Measurements from ENCODE around the gene NKX3-2.

The NKX3-2 gene

GRCh38 chr4:13559413-13559812, 15.1 kb upstream of the NKX3-2 start:
- Histone ChIP-seq H3K9me3 (ENCODE audit: control insufficient read depth in 1 of 2, low read length in 2 of 2) (no peaks in the 10 kb centered on the region), H3K4me3 (ENCODE audit: low read depth in 1 of 2, low read length in 2 of 2) (no peak overlapping the region), H3K36me3 (ENCODE audit: control insufficient read depth in 1 of 2, insufficient read depth in 2 of 2, low read length in 2 of 2) (no peaks in the 10 kb centered on the region), H3K4me1 (ENCODE audit: control insufficient read depth in 1 of 2, insufficient read depth in 2 of 2, low read length in 2 of 2) (no peaks in the 10 kb centered on the region), H3K27ac (ENCODE audit: low read length) (no peak overlapping the region), H3K27me3 (ENCODE audit: low read depth, low read length) (no peaks in the 10 kb centered on the region)

- H3K27ac ChIP-seq (ENCODE audit: low read length): no peak overlapping the region
Measured at GRCh38 chr4:13558881-13559280, 14.6 kb upstream of the NKX3-2 start.

GRCh38 chr4:13555325-13555724, 11.0 kb upstream of the NKX3-2 start:
- Histone ChIP-seq H3K27ac (ENCODE audit: low read length) (no peak overlapping the region), H3K9me3 (ENCODE audit: control insufficient read depth in 1 of 2, low read length in 2 of 2) (peaks cover 0 to 4% of the 10 kb centered on the region in 2 donors)

More at GRCh38 chr4:13558881-13559280, 14.6 kb upstream of the NKX3-2 start:
- Histone ChIP-seq H3K27me3 (ENCODE audit: low read depth, low read length) (no peaks in the 10 kb centered on the region), H3K4me3 (ENCODE audit: low read depth in 1 of 2, low read length in 2 of 2) (no peak overlapping the region), H3K36me3 (ENCODE audit: control insufficient read depth in 1 of 2, insufficient read depth in 2 of 2, low read length in 2 of 2) (no peaks in the 10 kb centered on the region), H3K4me1 (ENCODE audit: control insufficient read depth in 1 of 2, insufficient read depth in 2 of 2, low read length in 2 of 2) (no peaks in the 10 kb centered on the region), H3K9me3 (ENCODE audit: control insufficient read depth in 1 of 2, low read length in 2 of 2) (no peaks in the 10 kb centered on the region)

GRCh38 chr4:13553081-13553480, 8.8 kb upstream of the NKX3-2 start:
- Histone ChIP-seq H3K27ac (ENCODE audit: low read length) (no peak overlapping the region), H3K36me3 (ENCODE audit: control insufficient read depth in 1 of 2, insufficient read depth in 2 of 2, low read length in 2 of 2) (no peaks in the 10 kb centered on the region), H3K9me3 (ENCODE audit: control insufficient read depth in 1 of 2, low read length in 2 of 2) (peaks cover 0 to 4% of the 10 kb centered on the region in 2 donors), H3K4me3 (ENCODE audit: low read depth in 1 of 2, low read length in 2 of 2) (no peak overlapping the region), H3K4me1 (ENCODE audit: control insufficient read depth in 1 of 2, insufficient read depth in 2 of 2, low read length in 2 of 2) (peaks cover 0 to 10% of the 10 kb centered on the region in 2 donors), H3K27me3 (ENCODE audit: low read depth, low read length) (peaks cover 5% of the 10 kb centered on the region)

More at GRCh38 chr4:13555325-13555724, 11.0 kb upstream of the NKX3-2 start:
- peaks cover 0 to 1% of the 10 kb centered on the region in 2 donors for H3K4me1 ChIP-seq (ENCODE audit: control insufficient read depth in 1 of 2, insufficient read depth in 2 of 2, low read length in 2 of 2)
- H3K4me3 ChIP-seq (ENCODE audit: low read depth in 1 of 2, low read length in 2 of 2): no peak overlapping the region
- no peaks in the 10 kb centered on the region for H3K36me3 ChIP-seq (ENCODE audit: control insufficient read depth in 1 of 2, insufficient read depth in 2 of 2, low read length in 2 of 2)
- H3K27me3 ChIP-seq (ENCODE audit: low read depth, low read length): no peaks in the 10 kb centered on the region

GRCh38 chr4:13548984-13549546, 4.8 kb upstream of the NKX3-2 start:
- Histone ChIP-seq H3K9me3 (ENCODE audit: control insufficient read depth in 1 of 2, low read length in 2 of 2) (peaks cover 0 to 4% of the 10 kb centered on the region in 2 donors), H3K27me3 (ENCODE audit: low read depth, low read length) (peaks cover 26% of the 10 kb centered on the region), H3K27ac (ENCODE audit: low read length) (no peak overlapping the region), H3K4me1 (ENCODE audit: control insufficient read depth in 1 of 2, insufficient read depth in 2 of 2, low read length in 2 of 2) (peaks cover 0 to 30% of the 10 kb centered on the region in 2 donors), H3K4me3 (ENCODE audit: low read depth in 1 of 2, low read length in 2 of 2) (peak overlapping the region; percentile 59), H3K36me3 (ENCODE audit: control insufficient read depth in 1 of 2, insufficient read depth in 2 of 2, low read length in 2 of 2) (no peaks in the 10 kb centered on the region)

- H3K27me3 ChIP-seq (ENCODE audit: low read depth, low read length): peaks cover 31% of the 10 kb centered on the region
- peaks cover 0 to 4% of the 10 kb centered on the region in 2 donors for H3K9me3 ChIP-seq (ENCODE audit: control insufficient read depth in 1 of 2, low read length in 2 of 2)
- peak overlapping the region; percentile 59 to 82 for H3K4me3 ChIP-seq (ENCODE audit: low read depth in 1 of 2, low read length in 2 of 2)
- peaks cover 0 to 30% of the 10 kb centered on the region in 2 donors for H3K4me1 ChIP-seq (ENCODE audit: control insufficient read depth in 1 of 2, insufficient read depth in 2 of 2, low read length in 2 of 2)
- H3K27ac ChIP-seq (ENCODE audit: low read length): no peak overlapping the region
- H3K36me3 ChIP-seq (ENCODE audit: control insufficient read depth in 1 of 2, insufficient read depth in 2 of 2, low read length in 2 of 2): no peaks in the 10 kb centered on the region
Measured at GRCh38 chr4:13548059-13548983, 4.0 kb upstream of the NKX3-2 start.

GRCh38 chr4:13547485-13548041, 3.3 kb upstream of the NKX3-2 start:
- peaks cover 35% of the 10 kb centered on the region for H3K27me3 ChIP-seq (ENCODE audit: low read depth, low read length)

GRCh38 chr4:13546941-13547484, 2.7 kb upstream of the NKX3-2 start:
- H3K36me3 ChIP-seq (ENCODE audit: control insufficient read depth in 1 of 2, insufficient read depth in 2 of 2, low read length in 2 of 2): no peaks in the 10 kb centered on the region
- H3K4me3 ChIP-seq (ENCODE audit: low read depth in 1 of 2, low read length in 2 of 2): peak overlapping the region; percentile 44 to 82
- peaks cover 0 to 2% of the 10 kb centered on the region in 2 donors for H3K9me3 ChIP-seq (ENCODE audit: control insufficient read depth in 1 of 2, low read length in 2 of 2)
- H3K4me1 ChIP-seq (ENCODE audit: control insufficient read depth in 1 of 2, insufficient read depth in 2 of 2, low read length in 2 of 2): peaks cover 0 to 33% of the 10 kb centered on the region in 2 donors
- no peak overlapping the region for H3K27ac ChIP-seq (ENCODE audit: low read length)
- peaks cover 35% of the 10 kb centered on the region for H3K27me3 ChIP-seq (ENCODE audit: low read depth, low read length)

More at GRCh38 chr4:13547485-13548041, 3.3 kb upstream of the NKX3-2 start:
- no peak overlapping the region for H3K27ac ChIP-seq (ENCODE audit: low read length)
- no peaks in the 10 kb centered on the region for H3K36me3 ChIP-seq (ENCODE audit: control insufficient read depth in 1 of 2, insufficient read depth in 2 of 2, low read length in 2 of 2)
- peaks cover 0 to 30% of the 10 kb centered on the region in 2 donors for H3K4me1 ChIP-seq (ENCODE audit: control insufficient read depth in 1 of 2, insufficient read depth in 2 of 2, low read length in 2 of 2)
- H3K9me3 ChIP-seq (ENCODE audit: control insufficient read depth in 1 of 2, low read length in 2 of 2): peaks cover 0 to 4% of the 10 kb centered on the region in 2 donors
- peak overlapping the region; percentile 44 to 82 for H3K4me3 ChIP-seq (ENCODE audit: low read depth in 1 of 2, low read length in 2 of 2)

GRCh38 chr4:13546142-13546940, 2.0 kb upstream of the NKX3-2 start:
- Histone ChIP-seq H3K9me3 (ENCODE audit: control insufficient read depth in 1 of 2, low read length in 2 of 2) (no peaks in the 10 kb centered on the region), H3K4me1 (ENCODE audit: control insufficient read depth in 1 of 2, insufficient read depth in 2 of 2, low read length in 2 of 2) (peaks cover 0 to 40% of the 10 kb centered on the region in 2 donors), H3K36me3 (ENCODE audit: control insufficient read depth in 1 of 2, insufficient read depth in 2 of 2, low read length in 2 of 2) (no peaks in the 10 kb centered on the region), H3K27ac (ENCODE audit: low read length) (no peak overlapping the region), H3K4me3 (ENCODE audit: low read depth in 1 of 2, low read length in 2 of 2) (peak overlapping the region; percentile 44 to 82), H3K27me3 (ENCODE audit: low read depth, low read length) (peaks cover 37% of the 10 kb centered on the region)

- H3K9me3 ChIP-seq (ENCODE audit: control insufficient read depth in 1 of 2, low read length in 2 of 2): no peaks in the 10 kb centered on the region
- peaks cover 0 to 44% of the 10 kb centered on the region in 2 donors for H3K4me1 ChIP-seq (ENCODE audit: control insufficient read depth in 1 of 2, insufficient read depth in 2 of 2, low read length in 2 of 2)
- H3K4me3 ChIP-seq (ENCODE audit: low read depth in 1 of 2, low read length in 2 of 2): peak overlapping the region; percentile 68 to 83
- H3K27me3 ChIP-seq (ENCODE audit: low read depth, low read length): peaks cover 44% of the 10 kb centered on the region
- no peaks in the 10 kb centered on the region for H3K36me3 ChIP-seq (ENCODE audit: control insufficient read depth in 1 of 2, insufficient read depth in 2 of 2, low read length in 2 of 2)
- no peak overlapping the region for H3K27ac ChIP-seq (ENCODE audit: low read length)
Measured at GRCh38 chr4:13545394-13545808, 1.1 kb upstream of the NKX3-2 start.

All from muscle layer of duodenum (tissue), 2 donors.